ENCODE results near the gene CACNG8.
A peak's percentile ranks its signal among the peaks of the same experiment; 100 is the strongest.

CACNG8 gene

DNA sequence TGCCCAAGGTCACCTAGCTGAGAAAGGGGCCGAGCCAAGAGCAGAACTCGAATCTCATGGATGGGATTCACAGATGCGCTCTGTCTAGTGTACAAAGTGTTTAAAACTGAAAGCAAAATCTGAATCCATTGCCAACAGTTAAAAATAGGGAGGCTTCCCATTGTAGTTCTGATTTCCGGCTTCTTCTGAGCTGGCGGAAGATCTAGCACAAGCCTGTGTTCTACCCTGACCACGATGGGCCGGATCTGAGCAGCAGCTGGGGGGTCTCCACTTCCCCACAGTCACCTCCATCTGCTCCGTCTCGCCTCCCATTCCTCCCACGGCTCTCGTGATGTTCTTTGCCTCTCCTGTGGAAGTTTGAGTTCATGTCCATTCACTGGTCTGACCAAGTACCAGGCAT is 2.4 kb downstream of the CACNG8 start:
- no peak for DNase-seq

- no peak for DNase-seq
Measured at GRCh38 chr19:53966931-53967330, 4.2 kb downstream of the CACNG8 start.

- no peak for DNase-seq
Measured at GRCh38 chr19:53969366-53969765, 6.6 kb downstream of the CACNG8 start.

DNA sequence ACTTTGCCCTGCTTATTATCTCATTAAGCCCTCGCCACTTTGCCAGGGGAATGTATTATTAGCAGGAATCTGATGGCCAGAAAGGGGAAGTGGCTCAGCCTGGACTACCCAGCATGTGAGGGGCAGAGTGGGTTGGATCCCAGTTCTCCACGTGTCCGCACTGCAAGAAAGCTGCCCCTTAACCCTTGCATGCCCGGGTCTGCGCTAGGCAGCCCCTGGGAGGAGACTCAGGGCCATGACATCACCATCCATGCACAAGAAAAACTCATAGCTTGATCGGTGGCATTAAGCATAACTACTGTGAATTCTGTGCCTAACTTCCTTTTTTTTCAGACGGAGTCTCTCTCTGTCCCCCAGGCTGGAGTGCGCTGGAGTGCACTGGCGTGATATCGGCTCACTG is 8.9 kb downstream of the CACNG8 start:
- no peak for DNase-seq

DNA sequence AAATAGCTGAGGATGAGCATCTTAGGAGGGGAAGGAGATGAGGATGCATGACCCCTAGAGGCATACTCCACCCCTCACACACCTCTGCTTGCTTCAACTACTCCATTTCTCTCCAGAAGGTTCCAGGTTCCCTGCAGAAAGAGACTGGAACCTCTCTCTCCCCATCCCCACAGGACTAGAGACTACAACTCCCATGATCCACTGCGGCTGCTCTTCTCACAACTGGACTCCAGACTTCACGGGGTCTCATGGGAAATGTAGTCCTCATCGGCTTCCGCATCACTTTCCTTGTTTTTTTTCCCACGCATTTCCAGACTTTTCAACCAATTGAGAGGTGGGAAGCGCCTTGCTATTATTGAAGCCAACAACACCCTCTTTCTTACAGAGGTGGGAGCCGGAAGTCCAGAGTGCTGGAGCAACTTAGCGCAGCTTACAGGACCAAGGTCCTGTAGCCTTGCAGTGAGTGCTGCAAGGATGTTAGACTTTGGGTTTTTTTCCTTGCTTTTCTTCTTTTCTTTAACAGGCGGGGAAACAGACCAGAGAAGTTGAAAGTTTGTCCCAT is 14.8 kb downstream of the CACNG8 start:
- DNase-seq: peak; percentile 70

DNA sequence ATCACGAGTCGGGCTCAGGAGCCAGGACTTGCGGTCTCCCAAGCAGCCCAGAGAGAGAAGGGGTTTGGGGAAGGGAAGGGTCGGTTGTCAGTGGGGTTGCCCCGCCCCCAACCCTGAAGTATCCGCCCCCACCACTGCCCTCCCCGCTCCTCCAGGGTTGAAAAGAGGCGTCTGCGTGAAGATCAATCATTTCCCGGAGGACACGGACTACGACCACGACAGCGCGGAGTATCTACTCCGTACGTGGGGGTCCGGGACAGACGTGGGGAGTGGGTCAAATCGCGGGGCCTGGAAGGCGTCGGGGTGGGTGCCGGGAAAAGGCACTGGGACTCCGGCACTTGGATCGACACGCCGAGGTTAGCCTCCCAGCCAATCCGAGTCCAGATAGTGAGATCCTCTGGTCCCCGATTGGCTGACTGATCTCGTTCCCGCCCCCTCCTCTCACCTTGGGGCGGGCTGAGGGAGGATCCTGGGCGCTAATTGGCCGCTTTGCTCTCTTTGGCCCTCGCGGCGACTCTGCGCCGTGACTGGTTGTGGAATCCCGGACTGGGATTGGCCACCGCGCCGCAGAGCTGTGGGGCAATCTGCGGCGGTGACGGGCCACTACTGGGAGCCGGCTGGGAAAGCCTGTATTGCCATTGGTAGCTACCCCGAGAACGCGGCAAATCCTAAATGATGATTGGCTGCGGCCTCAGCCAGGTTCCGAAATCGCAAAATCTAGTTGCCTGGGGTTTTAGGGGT is 15.4 kb downstream of the CACNG8 start:
- DNase-seq: peak; percentile 32

DNA sequence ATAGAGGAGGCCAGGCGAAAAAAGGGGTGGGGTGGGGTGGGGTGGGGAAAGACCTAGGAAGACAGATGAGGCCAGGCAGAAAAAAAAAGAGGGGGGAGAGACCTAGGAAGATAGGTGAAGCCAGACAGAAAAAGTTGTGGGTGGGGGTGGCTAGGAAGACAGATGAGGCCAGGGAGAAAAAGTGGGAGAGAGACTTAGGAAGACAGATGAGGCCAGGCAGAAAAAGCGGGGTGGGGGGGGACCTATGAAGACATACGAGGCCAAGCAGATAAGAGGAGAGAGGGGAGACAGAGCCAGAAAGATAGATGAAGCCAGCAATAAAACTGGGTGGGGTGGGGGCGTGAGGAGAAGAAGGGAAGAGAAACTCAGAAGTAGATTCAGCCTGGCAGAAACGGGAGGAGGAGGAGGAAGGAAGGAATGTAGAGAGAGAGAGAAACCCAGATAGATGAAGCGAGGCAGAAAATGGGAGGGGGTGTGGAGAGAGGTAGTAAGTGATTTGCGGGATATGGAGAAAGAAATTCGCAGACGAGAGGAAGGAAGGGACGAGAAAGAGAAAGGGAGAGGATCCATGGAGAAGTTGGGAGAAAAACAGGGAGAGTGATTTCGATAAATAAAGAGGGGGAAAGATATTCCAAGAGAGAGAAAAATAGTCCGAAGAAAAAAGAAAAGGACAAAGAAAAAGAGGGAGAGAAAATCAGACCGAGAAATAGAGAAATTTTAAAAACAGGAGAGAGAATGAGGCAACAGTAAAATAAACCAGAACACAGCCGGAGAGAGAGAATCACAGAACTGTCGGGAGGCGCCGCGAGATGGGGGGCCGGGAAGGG is 16.5 kb downstream of the CACNG8 start:
- no peak for DNase-seq

GRCh38 chr19:53980539-53981375 is 18.0 kb downstream of the CACNG8 start:
- DNase-seq: no peak

GRCh38 chr19:53981376-53981951 is 18.7 kb downstream of the CACNG8 start:
- DNase-seq: no peak

DNA sequence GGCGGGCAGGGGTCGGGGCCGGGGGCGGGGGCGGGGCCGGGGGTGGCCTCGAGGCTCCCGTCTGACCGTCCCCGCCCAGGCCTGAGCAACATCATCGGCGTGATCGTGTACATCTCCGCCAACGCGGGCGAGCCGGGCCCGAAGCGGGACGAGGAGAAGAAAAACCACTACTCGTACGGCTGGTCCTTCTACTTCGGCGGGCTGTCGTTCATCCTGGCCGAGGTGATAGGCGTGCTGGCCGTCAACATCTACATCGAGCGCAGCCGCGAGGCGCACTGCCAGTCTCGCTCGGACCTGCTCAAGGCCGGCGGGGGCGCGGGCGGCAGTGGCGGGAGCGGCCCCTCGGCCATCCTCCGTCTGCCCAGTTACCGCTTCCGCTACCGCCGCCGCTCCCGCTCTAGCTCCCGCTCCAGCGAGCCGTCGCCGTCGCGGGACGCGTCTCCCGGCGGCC is 19.3 kb downstream of the CACNG8 start:
- DNase-seq: no peak

- DNase-seq: no peak
Measured at GRCh38 chr19:53982611-53983010, 19.9 kb downstream of the CACNG8 start.

GRCh38 chr19:53983457-53984289 is 20.9 kb downstream of the CACNG8 start:
- DNase-seq: no peak

- DNase-seq: no peak
Measured at GRCh38 chr19:53985863-53986262, 23.1 kb downstream of the CACNG8 start.

GRCh38 chr19:53988981-53989380 is 26.2 kb downstream of the CACNG8 start:
- DNase-seq: no peak

DNA sequence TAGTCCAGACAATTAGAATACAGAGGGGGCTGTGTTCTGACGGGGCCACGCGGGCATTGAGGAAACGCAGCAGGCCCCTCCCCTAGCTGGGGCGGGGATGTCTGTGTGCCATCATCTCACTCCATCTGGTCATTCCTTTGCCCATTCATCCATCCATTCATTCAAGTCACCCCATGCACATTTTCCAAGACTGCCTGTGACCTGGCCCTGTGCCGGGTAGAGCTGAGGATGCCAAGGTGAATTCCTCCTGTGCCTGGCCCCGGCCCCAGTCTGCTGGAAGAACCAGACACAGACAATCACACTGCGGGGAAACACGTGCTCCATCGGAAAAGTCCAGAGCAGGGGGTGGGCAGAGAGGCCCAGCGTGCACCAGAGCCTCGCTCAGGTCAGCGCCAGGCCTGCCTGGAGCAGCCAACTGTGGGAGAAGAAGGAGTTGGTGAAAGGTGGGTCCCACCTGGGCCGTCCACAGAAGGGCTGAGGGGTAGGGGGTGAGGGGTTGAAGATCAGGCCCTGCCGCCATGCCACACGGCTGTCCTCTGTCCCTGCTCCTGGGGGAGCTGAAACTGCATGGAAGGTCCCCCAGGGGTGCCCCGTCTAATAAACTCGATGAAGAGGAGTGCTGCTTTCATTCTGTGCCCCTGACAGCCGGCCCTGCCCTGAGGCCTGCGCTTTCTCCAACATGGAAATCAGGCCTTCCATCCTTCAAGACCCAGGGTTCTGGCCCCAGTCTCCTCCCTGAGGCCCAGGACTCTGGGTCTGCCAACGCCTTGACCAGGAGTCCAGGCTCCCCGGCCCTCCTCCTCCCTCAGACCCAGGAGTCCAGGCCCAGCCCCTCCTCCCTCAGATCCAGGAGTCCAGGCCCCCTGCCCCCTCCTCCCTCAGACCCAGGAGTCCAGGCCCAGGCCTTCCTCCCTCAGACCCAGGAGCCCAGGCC is 27.1 kb downstream of the CACNG8 start:
- DNase-seq: no peak

DNA sequence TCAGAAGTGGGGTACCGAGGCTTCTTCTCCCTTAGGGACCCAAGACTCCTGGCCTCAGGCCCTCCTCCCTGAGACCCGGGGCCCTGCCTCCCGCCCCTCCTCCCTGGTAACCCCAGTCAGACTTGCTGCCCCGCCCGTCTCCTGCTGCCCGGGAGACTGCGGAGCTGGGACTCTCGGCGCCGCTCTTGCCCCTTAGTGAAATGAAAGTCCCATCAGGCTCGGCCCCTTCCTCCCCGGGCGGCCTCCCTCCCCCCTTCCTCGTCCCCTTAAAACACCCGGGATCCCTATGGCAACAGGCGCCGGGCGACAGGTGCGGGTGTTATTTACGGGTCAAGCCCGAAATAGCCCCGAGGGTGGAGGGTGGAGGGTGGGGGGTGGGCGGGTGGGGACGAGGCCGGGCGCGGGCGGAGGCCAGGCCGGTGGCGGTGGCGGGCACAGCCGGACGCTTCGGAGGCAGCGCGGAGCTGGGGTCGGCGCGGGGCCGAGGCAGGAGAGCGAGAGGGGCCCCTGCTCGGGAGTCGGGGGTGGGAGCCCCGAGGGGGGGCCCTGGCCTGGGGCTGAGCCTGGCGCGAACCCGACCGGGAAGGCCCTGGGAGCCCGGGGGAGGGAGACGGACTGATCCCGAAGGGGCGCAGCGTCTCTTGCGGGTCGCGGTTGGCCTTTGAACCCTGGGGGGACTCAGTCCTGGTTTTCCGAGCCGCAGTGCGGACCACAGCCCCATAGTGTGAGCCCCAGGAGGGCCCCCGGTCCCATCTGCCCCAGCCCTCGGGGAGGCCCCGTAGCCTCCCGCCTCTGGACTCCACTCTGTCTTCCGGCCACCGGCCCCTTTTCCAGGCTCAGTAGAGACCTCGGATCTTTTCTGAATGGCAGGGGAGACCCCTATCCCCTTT is 28.7 kb downstream of the CACNG8 start, which contains the start of gene CACNG6:
Gene CACNG6 (plus strand): TSS at position 414 of the 890 bp plus-strand sequence. CDS start 1,241 bp downstream, outside the sequence.
- DNase-seq: no peak

GRCh38 chr19:53992211-53992610 is 29.5 kb downstream of the CACNG8 start:
- no peak for DNase-seq

GRCh38 chr19:53992815-53993214 is 30.1 kb downstream of the CACNG8 start:
- no peak for DNase-seq

DNA sequence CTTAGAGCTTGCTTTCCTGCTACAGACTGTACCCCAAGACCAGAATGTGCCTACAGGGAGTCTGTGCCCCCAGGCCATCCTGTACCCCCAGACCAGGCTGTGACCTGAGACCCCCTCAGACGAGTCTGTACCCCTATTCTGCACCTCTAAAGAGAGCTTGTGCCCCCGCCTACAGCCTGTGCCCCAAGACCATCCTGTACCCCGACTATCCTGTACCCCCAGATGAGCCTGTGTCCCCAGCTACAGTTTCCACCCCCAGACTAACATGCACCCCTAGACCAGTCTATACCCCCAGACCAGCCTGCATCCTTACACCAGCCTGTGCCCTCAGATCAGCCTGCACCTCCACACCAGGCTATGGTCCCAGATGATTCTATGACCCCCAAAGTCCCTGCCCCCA is 30.7 kb downstream of the CACNG8 start:
- no peak for DNase-seq

Data from activated CD4-positive, alpha-beta T cell treated with anti-CD3 and anti-CD28 coated beads, Interleukin-2, amount 50 U/mL, for 16 hours (primary cell).